Loucy (cell line): ENCODE measurements around the gene GRID1.

ENCODE experiments used
- H2AFZ ChIP-seq: fragments of 200-600 bp; sonication (generic); 2 replicates; pipeline ENCODE4 v1.6.0; 2016; ENCODE audit warnings: antibody characterized with exemption, mild to moderate bottlenecking, low read length, moderate library complexity
- H3F3A ChIP-seq: fragments of 200-600 bp; 2 replicates; pipeline ENCODE4 v1.6.0; 2016; ENCODE audit warnings: antibody characterized with exemption, low read depth, mild to moderate bottlenecking
- H3K27me3 ChIP-seq: fragments of 200-600 bp; sonication (generic); 2 replicates; pipeline ENCODE4 v1.6.1; 2014; ENCODE audit warnings: low read length, mild to moderate bottlenecking; ENCODE audit not compliant: insufficient read depth, poor library complexity, severe bottlenecking
- H3K36me3 ChIP-seq: fragments of 200-600 bp; sonication (generic); 2 replicates; pipeline ENCODE4 v1.6.1; 2016; ENCODE audit warnings: low read length; ENCODE audit not compliant: insufficient read depth
- H3K4me1 ChIP-seq: fragments of 200-600 bp; sonication (generic); 2 replicates; pipeline ENCODE4 v1.5.1; 2014; ENCODE audit warnings: low read length, mild to moderate bottlenecking; ENCODE audit not compliant: insufficient read depth, poor library complexity, severe bottlenecking
- H3K4me2 ChIP-seq: fragments of 200-600 bp; sonication (generic); 2 replicates; pipeline ENCODE4 v1.6.0; 2014; ENCODE audit warnings: antibody characterized with exemption, low read length, low read depth, mild to moderate bottlenecking; ENCODE audit not compliant: poor library complexity, severe bottlenecking
- H3K4me3 ChIP-seq: fragments of 200-600 bp; sonication (generic); 2 replicates; pipeline ENCODE4 v1.5.1; 2014; ENCODE audit warnings: low read length, mild to moderate bottlenecking, mixed read lengths; ENCODE audit not compliant: poor library complexity, severe bottlenecking
- H3K79me2 ChIP-seq: fragments of 200-600 bp; sonication (generic); 2 replicates; pipeline ENCODE4 v1.6.1; 2014; ENCODE audit warnings: low read length; ENCODE audit not compliant: insufficient read depth
- H3K9ac ChIP-seq: fragments of 200-600 bp; sonication (generic); 2 replicates; pipeline ENCODE4 v1.6.0; 2014; ENCODE audit warnings: mild to moderate bottlenecking, low read depth, low read length, moderate library complexity; ENCODE audit not compliant: poor library complexity, severe bottlenecking
- H3K9me2 ChIP-seq: fragments of 200-600 bp; sonication (generic); replicated peaks from 2 replicates; pipeline ENCODE4 v1.6.1; 2016; ENCODE audit warnings: low read depth, low read length, mixed read lengths
- H3K9me3 ChIP-seq: fragments of 200-600 bp; sonication (generic); 2 replicates; pipeline ENCODE4 v1.6.1; 2014; ENCODE audit warnings: mild to moderate bottlenecking, antibody characterized with exemption, low read length, low read depth; ENCODE audit not compliant: insufficient read depth
- H4K20me1 ChIP-seq: fragments of 200-600 bp; sonication (generic); 2 replicates; pipeline ENCODE4 v1.6.0; 2014; ENCODE audit warnings: antibody characterized with exemption, low read length, mild to moderate bottlenecking; ENCODE audit not compliant: insufficient read depth, poor library complexity, severe bottlenecking
- EZH2phosphoT487 ChIP-seq: fragments of 200-600 bp; IDR thresholded peaks from 2 replicates; pipeline ENCODE4 v1.6.1; 2018; ENCODE audit warnings: antibody characterized with exemption, mild to moderate bottlenecking, moderate library complexity, borderline replicate concordance
- TF ChIP-seq, protein P1 (sequence below): fragments of 200-600 bp; sonication (generic); conservative IDR thresholded peaks from 2 replicates; pipeline ENCODE4 v1.5.1; 2014; ENCODE audit warnings: mild to moderate bottlenecking, antibody characterized with exemption, low read length

GRID1 gene

DNA sequence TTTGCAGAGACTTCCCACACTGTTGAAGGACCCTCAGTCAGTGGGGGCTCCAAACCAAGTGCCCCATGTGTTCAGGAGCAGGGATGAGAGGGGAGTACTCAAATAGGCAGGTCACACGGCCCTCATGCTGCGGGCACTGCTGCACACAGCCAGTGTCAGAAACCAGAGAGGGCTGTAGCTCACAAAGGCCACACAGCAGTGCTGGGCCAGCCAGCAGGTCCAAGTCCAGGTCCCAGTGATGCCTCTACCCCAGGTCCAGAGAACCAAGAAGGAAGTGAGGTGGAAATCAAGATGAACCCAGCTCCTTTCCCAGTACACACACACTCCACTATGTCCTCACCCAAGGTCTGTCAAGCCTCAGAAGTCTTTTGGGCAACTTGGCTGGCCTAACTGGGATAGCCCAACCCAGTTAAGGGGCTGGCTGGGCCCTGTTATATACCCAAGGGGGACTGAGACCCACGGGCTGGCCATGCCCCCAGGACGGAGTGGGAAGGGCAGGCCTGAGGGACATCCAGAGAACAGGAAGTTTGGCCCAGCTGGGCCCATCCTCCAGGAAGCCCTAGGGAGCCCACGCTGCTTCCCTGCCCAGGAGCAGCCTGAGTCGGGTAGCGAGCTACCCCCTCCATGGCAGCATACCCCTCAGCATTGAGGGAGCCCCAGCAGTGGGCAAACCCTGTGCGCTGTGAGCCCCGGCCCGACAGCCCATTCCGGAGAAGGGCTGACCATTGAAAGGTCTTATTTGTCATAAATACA is 24.3 kb downstream of the GRID1 start:
- TF ChIP-seq, protein P1, sequence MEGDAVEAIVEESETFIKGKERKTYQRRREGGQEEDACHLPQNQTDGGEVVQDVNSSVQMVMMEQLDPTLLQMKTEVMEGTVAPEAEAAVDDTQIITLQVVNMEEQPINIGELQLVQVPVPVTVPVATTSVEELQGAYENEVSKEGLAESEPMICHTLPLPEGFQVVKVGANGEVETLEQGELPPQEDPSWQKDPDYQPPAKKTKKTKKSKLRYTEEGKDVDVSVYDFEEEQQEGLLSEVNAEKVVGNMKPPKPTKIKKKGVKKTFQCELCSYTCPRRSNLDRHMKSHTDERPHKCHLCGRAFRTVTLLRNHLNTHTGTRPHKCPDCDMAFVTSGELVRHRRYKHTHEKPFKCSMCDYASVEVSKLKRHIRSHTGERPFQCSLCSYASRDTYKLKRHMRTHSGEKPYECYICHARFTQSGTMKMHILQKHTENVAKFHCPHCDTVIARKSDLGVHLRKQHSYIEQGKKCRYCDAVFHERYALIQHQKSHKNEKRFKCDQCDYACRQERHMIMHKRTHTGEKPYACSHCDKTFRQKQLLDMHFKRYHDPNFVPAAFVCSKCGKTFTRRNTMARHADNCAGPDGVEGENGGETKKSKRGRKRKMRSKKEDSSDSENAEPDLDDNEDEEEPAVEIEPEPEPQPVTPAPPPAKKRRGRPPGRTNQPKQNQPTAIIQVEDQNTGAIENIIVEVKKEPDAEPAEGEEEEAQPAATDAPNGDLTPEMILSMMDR, result no peak
- H4K20me1 ChIP-seq, result no peaks in the 10 kb centered on the region
- no peak overlapping the region for H3K4me2 ChIP-seq
- no peaks in the 10 kb centered on the region for H3K9me2 ChIP-seq
- no peaks in the 10 kb centered on the region for H3K27me3 ChIP-seq
- no peaks in the 10 kb centered on the region for H3F3A ChIP-seq
- H3K36me3 ChIP-seq, result no peaks in the 10 kb centered on the region
- H3K4me1 ChIP-seq, result no peaks in the 10 kb centered on the region
- H3K4me3 ChIP-seq, result no peak overlapping the region
- H3K9ac ChIP-seq, result no peak overlapping the region
- no peaks in the 10 kb centered on the region for H3K79me2 ChIP-seq
- H2AFZ ChIP-seq, result no peak overlapping the region
- no peaks in the 10 kb centered on the region for H3K9me3 ChIP-seq

- no peaks in the 10 kb centered on the region for H3K9me2 ChIP-seq
- H3K36me3 ChIP-seq, result no peaks in the 10 kb centered on the region
- H3K9me3 ChIP-seq, result no peaks in the 10 kb centered on the region
- no peaks in the 10 kb centered on the region for H3F3A ChIP-seq
- H3K4me2 ChIP-seq, result no peak overlapping the region
- TF ChIP-seq, protein P1, result no peak
- no peak for TF ChIP-seq EZH2phosphoT487
- no peaks in the 10 kb centered on the region for H3K4me1 ChIP-seq
- no peak overlapping the region for H3K4me3 ChIP-seq
- H3K79me2 ChIP-seq, result no peaks in the 10 kb centered on the region
- no peak overlapping the region for H3K9ac ChIP-seq
- no peaks in the 10 kb centered on the region for H3K27me3 ChIP-seq
- no peak overlapping the region for H2AFZ ChIP-seq
- H4K20me1 ChIP-seq, result no peaks in the 10 kb centered on the region
Measured at GRCh38 chr10:86341361-86341811, 25.2 kb downstream of the GRID1 start.

- TF ChIP-seq, protein P1, result no peak
- TF ChIP-seq EZH2phosphoT487, result no peak
- Histone ChIP-seq H4K20me1 (no peaks in the 10 kb centered on the region), H2AFZ (no peak overlapping the region), H3K79me2 (no peaks in the 10 kb centered on the region), H3K9ac (no peak overlapping the region), H3K4me3 (no peak overlapping the region), H3K9me2 (no peaks in the 10 kb centered on the region), H3F3A (no peaks in the 10 kb centered on the region), H3K4me1 (no peaks in the 10 kb centered on the region), H3K36me3 (no peaks in the 10 kb centered on the region), H3K9me3 (no peaks in the 10 kb centered on the region), H3K4me2 (no peak overlapping the region), H3K27me3 (no peaks in the 10 kb centered on the region)
Measured at GRCh38 chr10:86340991-86341260, 25.7 kb downstream of the GRID1 start.
